GM21515 (cell line): Measurements from ENCODE around the gene HDAC5.
"Not testable (repeated sequence)": the region's sequence is repeated elsewhere in the genome, so short reads cannot be mapped to it uniquely, and the experiment has no call there.

Source experiments
- ATAC-seq: cut with Tn5 transposase; IDR thresholded peaks from one replicate; pipeline ENCODE4 v1.9.1; 2021; ENCODE audit not compliant: unreplicated experiment

HDAC5 gene

DNA sequence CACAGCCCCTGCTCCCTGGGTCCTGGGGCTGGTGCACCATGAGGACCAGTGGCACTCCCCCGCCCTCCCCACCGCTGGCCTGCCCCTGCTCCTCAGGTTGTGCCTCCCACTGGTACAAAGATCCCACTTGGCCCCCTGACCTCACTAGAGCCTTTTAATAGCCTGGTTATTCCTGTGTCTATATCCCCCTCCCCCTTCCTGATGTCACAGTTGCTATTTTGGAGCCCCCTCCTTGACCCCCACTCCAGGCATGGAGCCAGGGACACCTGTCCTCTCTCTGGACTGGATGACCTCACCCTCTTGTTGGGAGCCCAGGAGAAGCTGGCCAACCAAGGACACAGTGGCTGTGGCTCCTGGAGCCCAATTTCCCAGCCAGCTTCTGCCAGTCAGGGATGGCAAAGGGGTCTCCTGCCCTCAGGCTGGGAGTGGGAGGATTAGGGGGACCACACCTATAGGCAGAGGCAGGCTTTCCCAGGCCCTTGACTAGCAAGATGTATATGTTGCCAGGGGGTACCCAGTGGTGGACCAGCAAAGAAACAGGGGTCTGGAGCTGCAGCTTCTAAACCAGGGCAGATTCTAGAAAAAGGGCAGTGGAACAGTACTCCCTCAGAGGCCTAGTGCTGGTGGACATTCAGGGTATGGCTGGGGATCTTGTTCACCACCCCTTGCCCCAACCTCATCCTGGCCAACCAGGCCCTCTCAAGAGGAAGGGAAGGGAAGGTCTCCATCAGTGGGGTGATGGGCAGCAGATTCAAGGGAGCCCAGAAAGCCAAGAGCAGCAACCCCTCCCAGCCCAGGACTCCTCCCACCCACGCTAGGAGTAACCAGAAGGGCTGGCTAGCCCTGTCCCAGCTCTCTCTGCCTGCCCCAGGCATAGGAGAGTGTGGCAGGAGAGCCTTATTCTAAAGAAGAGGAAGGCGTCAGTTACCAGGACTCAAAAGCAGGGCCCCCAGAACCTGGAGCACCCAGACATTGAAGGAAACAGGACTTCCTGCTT is 10.9 kb downstream of the HDAC5 start:
- ATAC-seq = no peak

DNA sequence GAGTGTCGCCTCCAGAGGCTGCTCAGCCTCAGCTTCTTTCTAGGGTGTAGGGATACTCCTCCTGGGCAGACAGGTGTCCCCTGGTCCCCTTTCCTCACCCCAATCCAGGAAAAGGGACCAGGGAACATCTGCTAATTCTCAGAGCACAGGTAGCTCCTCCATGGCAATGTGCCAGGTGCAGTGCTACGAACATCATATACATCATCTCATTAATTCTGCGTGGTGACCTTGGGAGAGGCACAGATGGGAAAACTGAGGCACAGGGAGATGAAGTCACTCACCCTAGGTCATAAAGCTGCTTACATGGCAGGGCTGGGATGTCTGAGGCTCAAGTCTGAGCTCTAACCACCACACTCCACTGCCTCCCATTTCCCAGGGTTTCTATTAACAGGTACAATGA is 11.7 kb downstream of the HDAC5 start:
- ATAC-seq = no peak

DNA sequence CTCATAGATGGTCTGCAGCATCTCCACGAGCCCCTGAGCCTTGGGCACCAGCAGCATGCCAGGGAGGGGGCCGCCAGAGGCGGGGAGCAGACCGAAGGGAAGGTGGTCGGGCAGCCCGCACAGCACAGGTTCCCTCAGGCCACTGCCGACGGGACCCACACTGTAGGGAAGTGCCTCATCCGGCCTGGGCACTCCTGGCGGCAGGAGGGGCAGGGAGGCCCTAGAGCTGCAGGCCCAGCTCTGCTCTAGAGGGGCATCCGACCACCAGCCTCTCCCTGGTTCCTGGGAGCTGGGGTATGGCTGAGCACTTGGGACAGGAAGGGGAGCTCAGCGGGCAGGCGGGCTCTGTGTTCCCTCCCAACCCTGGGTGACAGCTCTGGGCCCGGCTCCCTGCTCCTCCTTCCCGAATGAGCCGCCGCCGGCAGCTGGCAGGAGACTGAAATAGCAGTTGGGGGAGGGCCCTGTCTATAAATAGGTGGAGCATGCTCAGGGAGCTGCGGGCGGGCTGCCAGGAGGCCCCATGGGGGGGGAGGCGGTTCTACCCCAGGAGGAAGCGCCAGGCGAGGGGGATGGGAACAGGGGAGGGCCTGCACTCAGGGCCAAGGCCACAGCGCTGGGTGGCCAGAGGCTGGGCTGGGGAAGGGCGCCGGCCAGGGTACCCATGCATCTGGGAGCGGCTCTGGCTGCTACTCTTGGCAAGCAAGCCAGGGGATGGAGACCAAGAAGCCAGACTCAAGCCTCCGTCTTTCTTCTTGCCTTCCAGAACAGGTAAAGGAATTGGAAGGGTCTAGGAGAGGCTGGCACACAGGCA is 12.4 kb downstream of the HDAC5 start:
- peak; percentile 56 for ATAC-seq

DNA sequence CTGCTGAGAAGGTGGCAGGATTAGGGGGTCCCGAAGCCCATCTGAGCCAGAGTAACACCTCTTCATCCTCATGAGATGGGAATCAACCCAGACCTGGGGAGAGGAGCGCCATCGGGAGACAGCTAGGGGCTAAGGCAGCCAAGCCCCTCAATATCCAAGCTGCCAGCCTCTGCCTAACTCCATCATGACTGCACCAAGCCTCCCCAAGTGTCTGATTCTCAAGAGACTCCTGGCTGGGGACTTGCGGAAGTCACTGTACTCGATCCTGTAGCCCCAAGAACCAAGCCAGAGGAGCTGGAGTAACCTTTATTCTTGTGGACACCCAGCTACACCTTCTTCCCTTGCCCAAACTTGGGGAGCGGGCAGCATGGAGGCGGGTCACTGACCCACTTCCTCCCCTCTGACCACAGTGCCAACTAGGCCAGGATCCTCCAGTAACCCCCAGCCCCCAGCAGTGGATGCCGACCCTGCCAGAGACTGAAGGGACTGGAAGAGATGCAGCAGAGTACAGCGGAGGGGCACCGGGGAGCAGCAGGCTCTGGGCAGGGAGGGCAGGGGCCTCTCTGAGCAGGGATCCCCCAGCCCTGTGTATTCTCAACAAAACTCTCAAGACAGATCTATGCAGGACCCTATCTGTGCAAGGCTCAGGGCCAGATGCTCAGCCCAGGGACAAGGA is 13.3 kb downstream of the HDAC5 start:
- no peak for ATAC-seq

DNA sequence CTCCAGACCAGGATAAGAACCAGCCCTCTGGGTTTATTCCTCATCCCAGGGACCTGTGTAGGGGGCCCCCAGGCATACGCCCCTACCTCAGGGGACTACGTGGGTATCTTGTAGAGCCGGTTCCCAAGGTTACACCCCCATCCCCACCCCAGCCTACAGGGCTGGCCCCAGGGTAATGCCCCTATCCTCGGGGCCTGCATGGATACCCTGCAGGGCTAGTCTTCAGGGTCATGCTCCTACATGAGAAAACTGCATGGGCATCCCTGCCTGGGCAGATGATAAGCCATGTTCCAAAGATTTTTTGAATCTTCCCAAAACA is 14.2 kb downstream of the HDAC5 start:
- ATAC-seq = no peak

DNA sequence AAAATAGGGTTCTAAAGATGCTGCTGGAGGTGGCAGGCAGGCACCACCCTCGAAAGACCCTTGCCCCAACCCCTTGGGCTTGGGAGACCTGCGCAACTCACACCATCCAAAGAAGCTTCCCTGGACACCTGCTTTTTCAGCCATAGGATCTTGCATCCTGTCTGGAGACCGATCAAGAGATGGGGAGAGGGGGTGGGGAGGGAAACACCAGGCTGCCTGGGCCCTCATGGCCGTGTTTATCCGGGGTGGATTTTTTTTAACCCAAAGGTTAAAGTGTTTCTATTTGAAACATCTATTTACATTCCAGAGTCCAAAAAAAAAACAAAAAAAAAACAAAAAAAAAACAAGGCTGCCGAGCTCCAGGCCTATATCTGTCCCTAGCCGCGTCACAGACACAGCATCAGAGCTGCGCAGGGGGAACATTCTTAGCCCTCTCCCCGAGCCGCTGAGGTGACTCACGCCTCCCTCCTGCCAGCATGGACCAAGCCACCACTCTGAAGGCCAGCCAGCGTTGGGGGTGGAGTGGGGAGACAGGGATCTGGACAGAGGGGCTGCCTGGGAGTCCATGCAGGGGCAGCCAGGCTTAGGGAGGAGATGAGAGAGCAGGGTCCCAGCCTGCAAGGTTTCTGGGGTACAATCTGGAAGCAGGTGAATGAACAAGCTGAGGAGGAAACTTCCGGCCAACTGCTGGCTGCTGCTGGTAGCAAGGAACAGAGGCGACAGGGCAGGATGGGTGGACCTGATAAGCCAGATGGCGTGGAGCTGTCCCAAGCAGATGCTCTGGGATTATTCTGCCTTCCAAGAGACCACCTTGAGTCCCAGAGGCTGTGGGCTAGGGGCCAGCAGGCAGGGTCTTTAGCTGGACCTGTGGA is 14.8 kb downstream of the HDAC5 start:
- ATAC-seq = no peak

DNA sequence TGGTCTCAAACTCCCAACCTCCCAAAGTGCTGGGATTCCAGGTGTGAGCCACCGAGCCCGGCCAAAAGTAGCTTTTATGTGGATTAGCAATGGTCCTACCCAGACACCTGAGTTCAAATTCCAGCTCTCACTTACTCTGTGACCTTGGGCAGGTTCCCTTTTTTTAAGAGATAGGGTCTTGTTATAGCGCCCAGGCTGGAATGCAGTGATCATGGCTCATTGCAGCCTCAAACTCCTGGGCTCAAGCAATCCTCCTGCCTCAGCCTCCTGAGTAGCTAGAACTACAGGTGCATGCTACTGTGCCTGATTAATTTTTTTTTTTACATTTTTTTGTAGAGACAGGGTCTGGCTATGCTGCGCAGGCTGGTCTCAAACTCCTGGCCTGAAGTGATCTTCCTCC is 16.6 kb downstream of the HDAC5 start:
- ATAC-seq = no peak

DNA sequence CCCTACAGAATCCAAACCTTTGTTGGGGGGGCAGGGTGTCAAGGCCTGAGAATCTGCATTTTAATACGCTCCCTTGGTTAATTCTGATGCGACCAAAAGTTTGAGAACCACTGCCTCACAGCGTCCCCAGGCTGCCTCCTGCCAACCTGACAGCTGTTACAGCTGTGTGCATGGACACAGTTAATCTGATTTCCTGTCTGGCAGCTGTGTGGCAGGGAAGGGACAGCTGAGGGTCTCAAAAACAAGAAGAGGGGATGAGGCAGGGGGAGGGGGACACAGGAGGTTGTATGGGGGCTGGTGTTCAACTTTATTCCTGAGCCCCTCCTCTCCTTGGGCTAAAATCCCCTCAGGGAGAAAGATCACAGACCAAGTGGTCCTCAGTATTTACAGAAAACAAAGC is 17.5 kb downstream of the HDAC5 start:
- ATAC-seq = no peak

DNA sequence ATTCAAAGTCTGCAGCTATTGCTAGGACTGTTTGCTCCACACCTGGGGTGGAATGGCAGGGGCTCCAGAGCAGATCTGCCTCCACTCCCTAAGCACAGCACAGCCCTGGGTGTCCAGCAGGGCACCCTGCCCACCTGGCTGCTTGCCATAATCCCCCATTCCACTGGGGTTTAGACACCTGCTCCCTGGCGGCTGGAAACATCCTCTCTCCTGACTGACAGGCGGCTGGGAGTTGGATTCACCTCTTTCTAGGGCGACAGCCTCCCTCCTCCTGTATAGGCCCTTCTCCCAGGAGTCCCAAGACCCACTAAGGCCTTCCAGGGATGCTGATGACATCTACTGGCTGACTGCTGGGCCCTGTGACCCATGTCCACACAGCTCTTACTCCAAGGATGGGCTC is 18.0 kb downstream of the HDAC5 start:
- no peak for ATAC-seq

DNA sequence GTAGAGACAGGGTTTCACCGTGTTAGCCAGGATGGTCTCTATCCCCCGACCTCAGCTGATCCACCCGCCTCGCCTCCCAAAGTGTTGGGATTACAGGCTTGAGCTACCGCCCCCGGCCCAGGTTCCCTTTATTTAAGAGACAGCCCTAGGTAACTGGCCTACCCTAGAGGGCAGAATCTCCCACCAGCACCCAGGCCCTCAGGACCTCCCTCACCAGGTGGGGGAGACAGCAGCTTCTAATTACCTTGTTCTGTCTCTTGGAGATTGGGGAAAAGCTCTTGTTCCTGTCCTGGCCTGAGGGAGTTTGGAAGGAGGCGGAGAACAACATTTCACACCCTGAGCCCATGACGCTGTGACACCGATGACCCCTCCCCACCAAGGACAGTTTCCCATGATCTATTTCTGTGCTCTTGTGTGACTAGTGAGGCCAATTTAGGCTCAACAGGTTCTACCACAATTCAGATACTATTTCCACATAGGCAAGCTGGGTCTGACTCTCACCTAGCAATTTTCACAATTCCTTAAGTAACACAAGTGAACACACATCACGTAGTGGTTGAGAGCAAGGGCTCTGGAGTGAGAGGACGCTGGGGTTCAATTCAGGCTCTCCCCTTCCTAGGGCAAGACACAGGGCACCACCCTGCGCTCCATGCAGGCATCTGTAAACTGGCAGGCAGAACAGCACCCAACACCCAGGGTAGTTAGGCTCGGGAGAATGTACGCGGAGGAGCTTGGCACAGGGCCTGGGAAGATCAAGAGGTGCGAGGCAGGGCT is 20.4 kb downstream of the HDAC5 start:
- ATAC-seq = no peak

DNA sequence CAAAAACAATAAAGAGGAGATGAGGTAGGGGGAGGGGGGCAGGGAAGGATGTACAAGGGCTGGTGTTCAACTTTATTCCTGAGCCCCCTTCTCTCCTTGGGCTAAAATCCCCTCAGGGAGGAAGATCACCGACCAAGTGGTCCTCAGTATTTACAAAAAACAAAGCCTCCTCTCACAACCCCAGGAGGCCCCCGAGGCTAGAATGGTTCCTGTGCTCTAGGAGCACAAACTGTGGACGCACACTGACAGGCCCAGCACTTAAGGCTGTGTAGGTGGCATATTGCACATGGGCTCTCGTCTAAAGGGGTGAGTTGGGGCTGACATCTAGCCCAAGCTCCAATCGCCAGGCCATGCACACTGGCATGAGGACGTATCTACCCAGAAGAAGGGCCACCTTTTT is 21.6 kb downstream of the HDAC5 start:
- ATAC-seq = not testable (repeated sequence)

DNA sequence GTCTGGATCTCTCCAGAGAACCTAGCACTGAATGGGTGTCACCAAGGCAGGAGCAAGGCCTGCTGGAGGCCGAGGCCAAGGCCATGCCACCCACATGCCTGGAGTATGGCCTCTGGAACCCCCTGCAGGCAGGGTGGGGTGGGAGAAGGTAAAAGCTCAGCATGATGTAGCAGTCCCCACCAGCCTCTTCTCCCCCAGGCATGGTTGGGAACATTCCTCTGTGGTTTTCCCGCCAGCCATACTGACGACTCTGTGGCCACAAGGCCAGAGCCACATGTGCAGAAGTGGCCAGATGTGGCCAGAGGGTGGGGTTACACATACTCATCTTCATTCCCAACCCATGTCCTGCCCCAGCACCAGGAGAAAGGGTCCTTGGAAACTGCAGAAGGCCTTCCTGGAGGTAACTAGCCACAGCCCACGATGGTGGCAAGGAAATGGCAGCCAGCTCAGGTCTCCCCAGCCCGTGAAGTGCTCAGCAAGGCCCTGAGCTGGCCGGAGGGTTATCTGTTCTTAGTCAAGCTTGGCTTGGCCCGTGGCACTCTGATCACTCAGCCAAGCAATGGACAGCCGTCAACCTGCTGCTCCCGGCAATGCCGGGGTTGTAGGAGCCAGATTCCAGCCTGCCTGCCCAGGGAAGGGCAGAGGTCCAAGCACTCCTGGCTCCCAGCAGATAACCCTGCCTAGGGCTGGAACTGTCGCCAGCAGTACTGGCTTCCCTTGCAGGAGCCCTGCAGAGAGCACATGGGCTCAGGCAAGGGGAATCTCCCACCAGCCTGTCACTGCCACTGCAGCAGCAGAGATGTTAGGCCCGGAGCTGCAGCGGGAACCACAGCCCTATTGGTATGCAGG is 26.1 kb downstream of the HDAC5 start:
- no peak for ATAC-seq

DNA sequence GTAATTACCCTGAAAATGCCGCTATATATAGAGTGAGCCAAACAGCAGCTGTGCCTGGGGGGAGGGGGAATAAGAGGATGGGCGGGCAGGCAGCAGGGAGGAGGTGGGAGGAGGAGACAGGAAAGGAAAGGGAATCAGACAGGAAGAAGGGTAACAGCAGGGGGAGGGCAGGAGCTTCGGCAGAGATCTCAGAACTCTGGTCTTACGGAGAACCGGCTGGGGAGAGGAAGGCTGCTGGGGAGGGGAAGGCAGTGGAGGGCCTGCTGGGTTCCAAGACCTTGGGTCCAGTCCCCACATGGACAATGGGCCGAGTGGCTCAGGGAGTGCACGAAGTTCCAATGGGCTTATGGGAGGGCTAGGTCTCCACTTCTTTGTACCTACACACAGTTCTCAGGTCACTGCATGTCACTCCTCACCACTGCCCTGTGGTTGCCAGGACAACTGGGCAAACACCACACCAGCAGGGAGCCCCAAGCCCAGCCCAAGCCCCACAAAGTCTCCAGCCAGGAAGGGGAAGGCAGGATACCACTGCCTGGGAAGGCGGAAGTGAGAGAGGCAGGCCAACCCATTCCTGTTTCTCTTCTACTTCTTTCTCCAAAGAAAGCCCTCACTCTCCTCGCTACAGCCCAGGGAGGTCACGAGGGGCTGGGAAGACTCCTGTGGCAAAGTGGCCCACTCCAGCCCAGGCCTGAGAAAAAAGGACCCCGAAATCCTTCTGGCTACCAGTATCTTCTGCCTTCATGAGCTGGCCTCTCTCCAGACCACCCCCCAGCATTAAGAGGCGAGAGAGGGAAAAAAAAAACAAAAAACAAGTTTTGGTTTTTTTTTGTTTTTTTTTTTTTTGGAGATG is 27.6 kb downstream of the HDAC5 start:
- no peak for ATAC-seq

DNA sequence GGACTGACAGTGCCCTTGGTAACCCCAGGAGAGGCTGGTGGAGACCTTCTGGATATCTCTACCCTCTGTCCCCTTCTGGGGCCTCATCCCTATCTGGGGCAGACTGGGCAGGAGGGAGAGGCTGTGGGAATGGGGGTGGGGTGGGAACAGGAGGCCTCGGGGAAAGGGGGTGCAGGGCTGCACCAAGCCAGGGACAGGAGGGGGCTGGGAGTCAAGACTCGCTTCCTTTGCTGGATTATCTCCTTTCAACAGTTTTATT is 28.1 kb downstream of the HDAC5 start:
- ATAC-seq = no peak

DNA sequence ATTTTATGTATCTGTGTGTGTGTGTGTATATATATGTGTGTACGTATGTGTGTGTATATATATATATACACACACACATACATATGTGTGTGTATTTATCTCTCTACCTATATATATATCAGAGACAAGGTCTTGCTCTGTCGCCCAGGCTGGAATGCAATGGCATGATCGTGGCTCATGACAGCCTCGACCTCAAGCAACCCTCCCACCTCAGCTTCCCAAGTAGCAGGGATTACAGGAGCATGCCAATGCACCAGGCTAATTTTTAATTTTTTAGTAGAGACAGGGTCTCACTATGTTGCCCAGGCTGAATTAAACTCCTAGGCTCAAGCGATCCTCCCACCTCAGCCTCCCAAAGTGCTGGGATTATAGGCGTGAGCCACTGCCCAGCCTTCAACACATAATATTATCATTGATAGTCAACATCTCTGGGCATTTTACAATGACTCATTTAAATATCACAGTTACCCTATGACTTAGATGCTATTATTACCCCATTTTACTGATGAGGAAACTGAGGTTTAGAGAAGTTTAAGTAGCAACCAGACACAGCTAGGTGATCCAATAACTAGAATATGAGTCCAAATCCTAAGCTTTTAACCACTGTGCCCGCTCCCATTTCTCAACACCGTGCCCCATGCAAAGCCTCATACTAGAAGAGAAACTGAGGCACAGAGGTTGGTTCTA is 28.6 kb downstream of the HDAC5 start:
- ATAC-seq = no peak

DNA sequence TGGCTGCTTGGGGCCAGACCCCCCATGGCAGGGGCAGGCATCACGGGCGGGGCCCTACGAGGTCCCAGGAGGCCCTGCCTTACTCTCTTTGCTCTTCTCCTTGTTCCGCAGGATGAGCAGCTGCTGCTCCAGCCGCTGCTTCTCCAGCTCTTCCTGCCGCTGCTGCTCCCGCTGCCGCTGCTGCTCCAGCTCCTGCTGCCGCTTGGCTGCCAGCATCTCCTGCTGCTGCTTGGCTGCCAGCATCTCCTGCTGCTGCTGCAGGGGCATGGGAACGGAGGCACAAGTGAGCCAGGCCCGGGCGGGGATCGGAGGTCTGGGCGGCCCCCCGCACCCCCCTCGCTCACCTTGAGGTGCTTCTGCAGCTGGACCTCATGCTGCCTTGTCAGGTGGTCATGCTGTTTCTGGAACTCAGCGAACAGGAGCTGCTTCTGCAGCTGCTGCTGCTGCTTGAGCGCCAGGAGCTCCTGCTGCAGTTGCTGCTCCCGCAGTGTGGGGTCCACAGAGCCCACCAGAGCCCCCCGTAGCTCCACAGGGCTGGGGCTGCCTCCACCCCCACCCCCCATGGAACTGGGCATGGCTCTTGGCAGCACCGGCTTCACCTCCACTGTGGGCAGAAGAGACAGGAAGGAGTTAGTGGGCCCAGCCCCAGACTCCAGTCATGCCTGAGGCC is 30.1 kb downstream of the HDAC5 start:
- no peak for ATAC-seq

DNA sequence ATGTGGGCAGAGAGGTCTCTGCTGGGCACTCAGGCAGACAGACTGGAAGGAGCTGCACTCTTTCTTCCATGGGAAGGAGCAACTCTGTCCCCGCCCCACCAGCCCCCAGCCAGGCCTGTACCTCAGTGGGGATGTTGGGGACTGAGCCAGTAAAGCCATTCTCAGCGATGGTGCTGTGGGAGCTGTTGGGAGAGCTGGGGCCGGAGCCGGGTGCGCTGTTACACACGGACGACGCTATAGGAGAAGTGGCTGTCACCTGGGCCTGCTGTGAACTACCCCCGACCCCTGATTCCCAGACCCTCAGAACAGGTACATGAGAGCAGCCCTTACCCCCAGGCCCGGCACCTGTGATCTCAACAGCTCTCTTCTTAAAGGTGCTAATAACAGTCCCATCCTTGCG is 31.4 kb downstream of the HDAC5 start:
- no peak for ATAC-seq
